ENCODE measurements around the gene GPC5.
"Not testable (repeated sequence)": the region's sequence is repeated elsewhere in the genome, so short reads cannot be mapped to it uniquely, and the experiment has no call there.

Gene GPC5

GRCh38 chr13:92873029-92873428 lies 1474.6 kb downstream of the GPC5 start:
- no peak for DNase-seq (ENCODE audit: low read depth)

GRCh38 chr13:92886535-92887077 lies 1488.2 kb downstream of the GPC5 start:
- DNase-seq (ENCODE audit: low read depth), result no peak

GRCh38 chr13:92894447-92894846 lies 1496.0 kb downstream of the GPC5 start:
- no peak for DNase-seq (ENCODE audit: low read depth)

- DNase-seq (ENCODE audit: low read depth), result no peak
Measured at GRCh38 chr13:92896842-92897241, 1498.4 kb downstream of the GPC5 start.

GRCh38 chr13:92898946-92899345 lies 1500.5 kb downstream of the GPC5 start:
- not testable (repeated sequence) for DNase-seq (ENCODE audit: low read depth)

- no peak for DNase-seq (ENCODE audit: low read depth)
Measured at GRCh38 chr13:92900446-92900845, 1502.0 kb downstream of the GPC5 start.

GRCh38 chr13:92901739-92902138 lies 1503.3 kb downstream of the GPC5 start:
- no peak for DNase-seq (ENCODE audit: low read depth)

GRCh38 chr13:92912629-92913028 lies 1514.2 kb downstream of the GPC5 start:
- DNase-seq (ENCODE audit: low read depth), result no peak

- DNase-seq (ENCODE audit: low read depth), result no peak
Measured at GRCh38 chr13:92913840-92914239, 1515.4 kb downstream of the GPC5 start.

All from stimulated activated CD8-positive, alpha-beta memory T cell treated with anti-CD3 and anti-CD28 coated beads, Interleukin-7, amount 100 ng/mL, for 24 hours (primary cell).